Activated T-cell treated with anti-CD3 and anti-CD28 coated beads, Interleukin-2, amount 50 U/mL, for 1 hour (primary cell): ENCODE measurements around the gene C7orf57.
"Not testable (repeated sequence)": the region's sequence is repeated elsewhere in the genome, so short reads cannot be mapped to it uniquely, and the experiment has no call there.

Experiments used
- DNase-seq: peaks from one replicate; pipeline ENCODE4 v3.0.0-alpha.2; 2020

The C7orf57 gene

GRCh38 chr7:48038815-48039506 is 3.6 kb downstream of the C7orf57 start:
- no peak for DNase-seq

GRCh38 chr7:48040944-48041652 is 5.8 kb downstream of the C7orf57 start:
- no peak for DNase-seq

GRCh38 chr7:48041653-48041970 is 6.3 kb downstream of the C7orf57 start:
- DNase-seq: no peak

- no peak for DNase-seq
Measured at GRCh38 chr7:48042216-48042615, 6.9 kb downstream of the C7orf57 start.

- DNase-seq: no peak
Measured at GRCh38 chr7:48042636-48043035, 7.3 kb downstream of the C7orf57 start.

- DNase-seq: no peak
Measured at GRCh38 chr7:48045195-48045765, 9.9 kb downstream of the C7orf57 start.

- DNase-seq: no peak
Measured at GRCh38 chr7:48046458-48046857, 11.1 kb downstream of the C7orf57 start.

GRCh38 chr7:48048113-48048512 is 12.8 kb downstream of the C7orf57 start:
- no peak for DNase-seq

GRCh38 chr7:48049850-48050249 is 14.5 kb downstream of the C7orf57 start:
- DNase-seq: no peak

GRCh38 chr7:48052748-48053147 is 17.4 kb downstream of the C7orf57 start:
- no peak for DNase-seq

GRCh38 chr7:48053736-48054135 is 18.4 kb downstream of the C7orf57 start:
- DNase-seq: no peak

- no peak for DNase-seq
Measured at GRCh38 chr7:48058990-48059389, 23.6 kb downstream of the C7orf57 start.

- no peak for DNase-seq
Measured at GRCh38 chr7:48059706-48060105, 24.4 kb downstream of the C7orf57 start.

- DNase-seq: no peak
Measured at GRCh38 chr7:48063985-48064384, 28.6 kb downstream of the C7orf57 start.

- no peak for DNase-seq
Measured at GRCh38 chr7:48067475-48067874, 32.1 kb downstream of the C7orf57 start.

GRCh38 chr7:48074204-48074654 is 38.9 kb downstream of the C7orf57 start:
- no peak for DNase-seq

GRCh38 chr7:48077423-48077822 is 42.1 kb downstream of the C7orf57 start:
- no peak for DNase-seq

- no peak for DNase-seq
Measured at GRCh38 chr7:48078470-48078869, 43.1 kb downstream of the C7orf57 start.

- not testable (repeated sequence) for DNase-seq
Measured at GRCh38 chr7:48082378-48082777, 47.0 kb downstream of the C7orf57 start.

- DNase-seq: no peak
Measured at GRCh38 chr7:48083114-48083830, 47.9 kb downstream of the C7orf57 start.

GRCh38 chr7:48084727-48085432 is 49.5 kb downstream of the C7orf57 start:
- DNase-seq: peak; percentile 51

- DNase-seq: no peak
Measured at GRCh38 chr7:48085433-48085791, 50.1 kb downstream of the C7orf57 start.

- DNase-seq: no peak
Measured at GRCh38 chr7:48085942-48086341, 50.6 kb downstream of the C7orf57 start.
